ENCODE data around the gene TREM1.

DNA sequence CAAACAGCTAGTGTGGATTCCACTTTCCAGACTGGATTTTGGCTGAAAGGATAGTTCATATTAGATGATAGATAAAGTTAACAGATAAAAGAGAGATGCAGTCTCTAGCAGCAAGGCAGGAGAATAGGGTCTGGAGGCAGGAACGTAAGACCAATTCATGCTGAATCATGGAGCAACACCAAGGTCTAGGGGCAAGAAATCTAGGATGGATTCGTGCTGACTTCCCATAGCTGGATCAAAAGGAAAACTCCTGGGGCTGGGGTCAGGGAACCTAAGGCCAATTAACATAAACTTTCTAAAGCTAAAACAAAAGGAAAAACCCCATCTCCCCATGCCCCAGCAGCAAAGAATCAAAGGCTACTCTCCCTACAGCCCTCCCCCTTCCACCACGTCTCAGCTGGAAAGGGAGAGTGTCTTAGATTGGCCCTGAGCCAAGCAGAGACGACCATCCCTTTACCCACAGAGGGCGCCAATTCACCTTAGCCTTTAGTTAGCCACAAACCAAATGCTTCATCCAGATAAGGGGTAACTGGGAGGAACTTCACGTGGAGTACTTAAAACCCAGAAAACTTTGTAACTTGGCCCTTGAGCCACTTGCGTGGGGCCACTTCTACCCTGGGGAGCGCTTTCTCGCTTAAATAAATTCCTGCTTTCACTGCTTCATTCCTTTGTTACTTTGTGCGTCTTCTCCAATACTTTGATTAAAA is 7.6 kb downstream of the TREM1 start:
- TF ChIP-seq CTCF (IDR thresholded peaks at IDR 0.05) (peak in 5 of 6 experiments; percentile 37 to 49 (median 45)), POLR2A (IDR thresholded peaks at IDR 0.05) (no peak)
